ENCODE measurements around the gene SYT13.

- TF ChIP-seq OSR1 (CRISPR knock-in tag; IDR thresholded peaks at IDR 0.05): no peak
- no peak for TF ChIP-seq ZFP30 (CRISPR knock-in tag; IDR thresholded peaks at IDR 0.05)
- no peak for TF ChIP-seq ISL1 (CRISPR knock-in tag; IDR thresholded peaks at IDR 0.05)
- no peak for TF ChIP-seq ZFP3 (CRISPR knock-in tag; IDR thresholded peaks at IDR 0.05)
- TF ChIP-seq ESRRG (CRISPR knock-in tag; IDR thresholded peaks at IDR 0.05): no peak
- TF ChIP-seq BACH2 (CRISPR knock-in tag; IDR thresholded peaks at IDR 0.05; ENCODE audit: borderline replicate concordance): no peak
- TF ChIP-seq ARNTL (CRISPR knock-in tag; IDR thresholded peaks at IDR 0.05; ENCODE audit: borderline replicate concordance, low read depth): no peak
- TF ChIP-seq PATZ1 (CRISPR knock-in tag; IDR thresholded peaks at IDR 0.05; ENCODE audit: borderline replicate concordance): no peak
- no peak for TF ChIP-seq CREB5 (CRISPR knock-in tag; IDR thresholded peaks at IDR 0.05; ENCODE audit: low read depth)
- TF ChIP-seq ZNF70 (CRISPR knock-in tag; IDR thresholded peaks at IDR 0.05): no peak
- TF ChIP-seq ZNF565 (CRISPR knock-in tag; conservative IDR thresholded peaks at IDR 0.05; ENCODE audit: low read depth): no peak
Measured at GRCh38 chr11:45303316-45303715, 17.2 kb upstream of the SYT13 start.

Measured in SK-N-SH treated with all-trans-retinoic acid at 6 μM for 48 hours (cell line).